ENCODE measurements around the gene IRAK1. TPM values are rescaled to one million over a fixed set of nuclear protein-coding genes. Genes with fewer than 3 reads are reported as not detected.
A peak's percentile ranks its signal among the peaks of the same experiment; 100 is the strongest.

Gene IRAK1
- total and polyA plus RNA-seq, 9 of the 15 experiments (the other 6 are each of a cell fraction or from before 2014, with no cell fraction given), result 11.6 to 261 (median 91.6) TPM

DNA sequence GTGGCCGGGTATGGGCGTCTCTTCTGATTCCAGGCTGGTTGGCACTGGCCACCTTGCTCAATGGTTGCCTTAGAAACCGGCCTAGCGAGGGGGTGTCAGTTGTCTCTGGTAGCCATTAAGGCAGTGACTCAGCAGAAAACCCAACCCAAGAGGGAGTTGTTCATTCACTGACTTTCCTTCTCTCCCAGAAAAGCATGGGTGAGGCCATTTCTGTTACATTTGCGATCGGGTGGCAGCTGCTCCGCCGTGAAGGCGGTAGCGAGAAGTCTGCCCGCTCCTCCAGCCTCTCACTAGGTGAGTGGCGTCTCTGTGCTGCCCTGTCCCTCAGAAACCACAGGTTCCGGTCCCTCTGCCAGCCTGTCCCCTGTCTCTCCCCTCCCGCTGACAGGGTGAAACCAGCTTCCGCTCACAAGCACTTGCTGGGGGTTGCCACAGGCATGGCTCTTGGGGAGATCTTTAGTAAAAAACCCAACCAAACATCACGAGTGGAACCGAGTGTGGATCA lies 17.4 kb downstream of the IRAK1 start (continued):
- no peak for TF ChIP-seq PCBP2 (IDR thresholded peaks at IDR 0.05; ENCODE audit: low read depth, low read length, poor library complexity, severe bottlenecking)
- no peak for TF ChIP-seq POLR2B (IDR thresholded peaks at IDR 0.05; ENCODE audit: low read depth, partially characterized antibody)
- peak; percentile 61; the same call in 1 of the 2 replicates for TF ChIP-seq BMI1 (IDR thresholded peaks at IDR 0.05; ENCODE audit: low read length)
- TF ChIP-seq, protein P1, sequence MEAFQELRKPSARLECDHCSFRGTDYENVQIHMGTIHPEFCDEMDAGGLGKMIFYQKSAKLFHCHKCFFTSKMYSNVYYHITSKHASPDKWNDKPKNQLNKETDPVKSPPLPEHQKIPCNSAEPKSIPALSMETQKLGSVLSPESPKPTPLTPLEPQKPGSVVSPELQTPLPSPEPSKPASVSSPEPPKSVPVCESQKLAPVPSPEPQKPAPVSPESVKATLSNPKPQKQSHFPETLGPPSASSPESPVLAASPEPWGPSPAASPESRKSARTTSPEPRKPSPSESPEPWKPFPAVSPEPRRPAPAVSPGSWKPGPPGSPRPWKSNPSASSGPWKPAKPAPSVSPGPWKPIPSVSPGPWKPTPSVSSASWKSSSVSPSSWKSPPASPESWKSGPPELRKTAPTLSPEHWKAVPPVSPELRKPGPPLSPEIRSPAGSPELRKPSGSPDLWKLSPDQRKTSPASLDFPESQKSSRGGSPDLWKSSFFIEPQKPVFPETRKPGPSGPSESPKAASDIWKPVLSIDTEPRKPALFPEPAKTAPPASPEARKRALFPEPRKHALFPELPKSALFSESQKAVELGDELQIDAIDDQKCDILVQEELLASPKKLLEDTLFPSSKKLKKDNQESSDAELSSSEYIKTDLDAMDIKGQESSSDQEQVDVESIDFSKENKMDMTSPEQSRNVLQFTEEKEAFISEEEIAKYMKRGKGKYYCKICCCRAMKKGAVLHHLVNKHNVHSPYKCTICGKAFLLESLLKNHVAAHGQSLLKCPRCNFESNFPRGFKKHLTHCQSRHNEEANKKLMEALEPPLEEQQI (IDR thresholded peaks at IDR 0.05), result no peak
- peak; percentile 97 for TF ChIP-seq SMAD4 (CRISPR knock-in tag; conservative IDR thresholded peaks at IDR 0.05)
- no peak for TF ChIP-seq ZNF785 (CRISPR knock-in tag; IDR thresholded peaks at IDR 0.05)
- no peak for TF ChIP-seq SRSF7 (optimal IDR thresholded peaks at IDR 0.05; ENCODE audit: low read depth, low read length)
- TF ChIP-seq, protein P2, sequence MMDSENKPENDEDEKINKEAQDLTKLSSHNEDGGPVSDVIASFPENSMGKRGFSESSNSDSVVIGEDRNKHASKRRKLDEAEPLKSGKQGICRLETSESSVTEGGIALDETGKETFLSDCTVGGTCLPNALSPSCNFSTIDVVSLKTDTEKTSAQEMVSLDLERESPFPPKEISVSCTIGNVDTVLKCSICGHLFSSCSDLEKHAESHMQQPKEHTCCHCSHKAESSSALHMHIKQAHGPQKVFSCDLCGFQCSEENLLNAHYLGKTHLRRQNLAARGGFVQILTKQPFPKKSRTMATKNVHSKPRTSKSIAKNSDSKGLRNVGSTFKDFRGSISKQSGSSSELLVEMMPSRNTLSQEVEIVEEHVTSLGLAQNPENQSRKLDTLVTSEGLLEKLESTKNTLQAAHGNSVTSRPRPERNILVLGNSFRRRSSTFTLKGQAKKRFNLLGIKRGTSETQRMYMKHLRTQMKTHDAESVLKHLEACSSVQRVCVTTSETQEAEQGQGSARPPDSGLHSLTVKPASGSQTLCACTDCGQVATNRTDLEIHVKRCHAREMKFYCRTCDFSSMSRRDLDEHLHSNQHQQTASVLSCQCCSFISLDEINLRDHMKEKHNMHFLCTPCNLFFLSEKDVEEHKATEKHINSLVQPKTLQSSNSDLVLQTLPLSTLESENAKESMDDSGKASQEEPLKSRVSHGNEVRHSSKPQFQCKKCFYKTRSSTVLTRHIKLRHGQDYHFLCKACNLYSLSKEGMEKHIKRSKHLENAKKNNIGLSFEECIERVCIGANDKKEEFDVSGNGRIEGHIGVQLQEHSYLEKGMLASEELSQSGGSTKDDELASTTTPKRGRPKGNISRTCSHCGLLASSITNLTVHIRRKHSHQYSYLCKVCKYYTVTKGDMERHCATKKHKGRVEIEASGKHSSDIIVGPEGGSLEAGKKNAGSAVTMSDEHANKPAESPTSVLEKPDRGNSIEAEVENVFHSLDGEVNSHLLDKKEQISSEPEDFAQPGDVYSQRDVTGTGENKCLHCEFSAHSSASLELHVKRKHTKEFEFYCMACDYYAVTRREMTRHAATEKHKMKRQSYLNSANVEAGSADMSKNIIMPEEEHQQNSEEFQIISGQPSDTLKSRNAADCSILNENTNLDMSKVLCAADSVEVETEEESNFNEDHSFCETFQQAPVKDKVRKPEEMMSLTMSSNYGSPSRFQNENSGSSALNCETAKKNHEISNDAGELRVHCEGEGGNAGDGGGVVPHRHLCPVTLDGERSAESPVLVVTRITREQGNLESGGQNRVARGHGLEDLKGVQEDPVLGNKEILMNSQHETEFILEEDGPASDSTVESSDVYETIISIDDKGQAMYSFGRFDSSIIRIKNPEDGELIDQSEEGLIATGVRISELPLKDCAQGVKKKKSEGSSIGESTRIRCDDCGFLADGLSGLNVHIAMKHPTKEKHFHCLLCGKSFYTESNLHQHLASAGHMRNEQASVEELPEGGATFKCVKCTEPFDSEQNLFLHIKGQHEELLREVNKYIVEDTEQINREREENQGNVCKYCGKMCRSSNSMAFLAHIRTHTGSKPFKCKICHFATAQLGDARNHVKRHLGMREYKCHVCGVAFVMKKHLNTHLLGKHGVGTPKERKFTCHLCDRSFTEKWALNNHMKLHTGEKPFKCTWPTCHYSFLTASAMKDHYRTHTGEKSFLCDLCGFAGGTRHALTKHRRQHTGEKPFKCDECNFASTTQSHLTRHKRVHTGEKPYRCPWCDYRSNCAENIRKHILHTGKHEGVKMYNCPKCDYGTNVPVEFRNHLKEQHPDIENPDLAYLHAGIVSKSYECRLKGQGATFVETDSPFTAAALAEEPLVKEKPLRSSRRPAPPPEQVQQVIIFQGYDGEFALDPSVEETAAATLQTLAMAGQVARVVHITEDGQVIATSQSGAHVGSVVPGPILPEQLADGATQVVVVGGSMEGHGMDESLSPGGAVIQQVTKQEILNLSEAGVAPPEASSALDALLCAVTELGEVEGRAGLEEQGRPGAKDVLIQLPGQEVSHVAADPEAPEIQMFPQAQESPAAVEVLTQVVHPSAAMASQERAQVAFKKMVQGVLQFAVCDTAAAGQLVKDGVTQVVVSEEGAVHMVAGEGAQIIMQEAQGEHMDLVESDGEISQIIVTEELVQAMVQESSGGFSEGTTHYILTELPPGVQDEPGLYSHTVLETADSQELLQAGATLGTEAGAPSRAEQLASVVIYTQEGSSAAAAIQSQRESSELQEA (IDR thresholded peaks at IDR 0.05; ENCODE audit: low read depth), result no peak
- TF ChIP-seq THRAP3 (IDR thresholded peaks at IDR 0.05; ENCODE audit: borderline replicate concordance), result no peak
- no peak for TF ChIP-seq POLR3A (IDR thresholded peaks at IDR 0.05; ENCODE audit: borderline replicate concordance, extremely low read depth, insufficient read depth, insufficient read length)
- TF ChIP-seq L3MBTL2 (IDR thresholded peaks at IDR 0.05), result peak; percentile 31; the same call in 1 of the 2 replicates
- peak; percentile 73; the same call in 1 of the 2 replicates for TF ChIP-seq ZNF444 (CRISPR knock-in tag; IDR thresholded peaks at IDR 0.05)
- TF ChIP-seq, protein P3, sequence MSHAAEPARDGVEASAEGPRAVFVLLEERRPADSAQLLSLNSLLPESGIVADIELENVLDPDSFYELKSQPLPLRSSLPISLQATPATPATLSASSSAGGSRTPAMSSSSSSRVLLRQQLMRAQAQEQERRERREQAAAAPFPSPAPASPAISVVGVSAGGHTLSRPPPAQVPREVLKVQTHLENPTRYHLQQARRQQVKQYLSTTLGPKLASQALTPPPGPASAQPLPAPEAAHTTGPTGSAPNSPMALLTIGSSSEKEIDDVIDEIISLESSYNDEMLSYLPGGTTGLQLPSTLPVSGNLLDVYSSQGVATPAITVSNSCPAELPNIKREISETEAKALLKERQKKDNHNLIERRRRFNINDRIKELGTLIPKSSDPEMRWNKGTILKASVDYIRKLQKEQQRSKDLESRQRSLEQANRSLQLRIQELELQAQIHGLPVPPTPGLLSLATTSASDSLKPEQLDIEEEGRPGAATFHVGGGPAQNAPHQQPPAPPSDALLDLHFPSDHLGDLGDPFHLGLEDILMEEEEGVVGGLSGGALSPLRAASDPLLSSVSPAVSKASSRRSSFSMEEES (CRISPR knock-in tag; IDR thresholded peaks at IDR 0.05), result peak; percentile 27
- TF ChIP-seq FIP1L1 (IDR thresholded peaks at IDR 0.05; ENCODE audit: low read depth, low read length, poor library complexity, severe bottlenecking), result no peak
- TF ChIP-seq SREBF2 (CRISPR knock-in tag; IDR thresholded peaks at IDR 0.05), result no peak
- no peak for TF ChIP-seq ZNF217 (CRISPR knock-in tag; IDR thresholded peaks at IDR 0.05)
